Activated effector memory CD4-positive, alpha-beta T cell treated with Interleukin-2 at 50 U/mL for 16 hours (primary cell): ENCODE results near the gene SOX2.

ENCODE experiments used
- DNase-seq: peaks from one replicate; pipeline ENCODE4 v3.0.0-alpha.2; 2020

The SOX2 gene

DNA sequence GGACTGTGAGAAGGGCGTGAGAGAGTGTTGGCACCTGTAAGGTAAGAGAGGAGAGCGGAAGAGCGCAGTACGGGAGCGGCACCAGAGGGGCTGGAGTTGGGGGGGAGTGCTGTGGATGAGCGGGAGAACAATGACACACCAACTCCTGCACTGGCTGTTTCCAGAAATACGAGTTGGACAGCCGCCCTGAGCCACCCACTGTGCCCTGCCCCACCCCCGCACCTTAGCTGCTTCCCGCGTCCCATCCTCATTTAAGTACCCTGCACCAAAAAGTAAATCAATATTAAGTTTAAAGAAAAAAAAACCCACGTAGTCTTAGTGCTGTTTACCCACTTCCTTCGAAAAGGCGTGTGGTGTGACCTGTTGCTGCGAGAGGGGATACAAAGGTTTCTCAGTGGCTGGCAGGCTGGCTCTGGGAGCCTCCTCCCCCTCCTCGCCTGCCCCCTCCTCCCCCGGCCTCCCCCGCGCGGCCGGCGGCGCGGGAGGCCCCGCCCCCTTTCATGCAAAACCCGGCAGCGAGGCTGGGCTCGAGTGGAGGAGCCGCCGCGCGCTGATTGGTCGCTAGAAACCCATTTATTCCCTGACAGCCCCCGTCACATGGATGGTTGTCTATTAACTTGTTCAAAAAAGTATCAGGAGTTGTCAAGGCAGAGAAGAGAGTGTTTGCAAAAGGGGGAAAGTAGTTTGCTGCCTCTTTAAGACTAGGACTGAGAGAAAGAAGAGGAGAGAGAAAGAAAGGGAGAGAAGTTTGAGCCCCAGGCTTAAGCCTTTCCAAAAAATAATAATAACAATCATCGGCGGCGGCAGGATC, at the start of gene SOX2:
TSS of gene SOX2 (plus strand) at position 601 of the 811 bp plus-strand sequence. CDS start 436 bp downstream, outside the sequence.
- no peak for DNase-seq

DNA sequence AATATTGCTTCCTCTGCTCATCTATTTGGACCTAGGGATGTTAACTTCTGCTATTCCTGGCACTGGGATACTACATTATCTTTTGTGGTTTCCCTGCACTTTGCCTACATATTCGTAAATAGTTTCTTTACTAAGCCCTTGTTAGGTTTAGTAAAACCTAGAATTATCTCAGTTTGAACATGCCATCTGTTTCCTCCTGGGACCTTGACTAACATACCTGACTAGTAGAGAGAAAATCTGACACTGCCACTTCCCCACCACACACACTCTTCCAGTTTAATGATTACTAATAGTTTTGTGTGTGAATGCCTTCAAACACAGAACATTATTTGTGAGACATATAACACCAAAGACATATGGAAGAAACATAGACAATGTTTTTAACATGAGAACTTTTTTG, 28.2 kb upstream of the SOX2 start:
- DNase-seq = no peak

- DNase-seq = no peak
These were observed 24.5 kb upstream of the SOX2 start for GRCh38 chr3:181687190-181687589.

DNA sequence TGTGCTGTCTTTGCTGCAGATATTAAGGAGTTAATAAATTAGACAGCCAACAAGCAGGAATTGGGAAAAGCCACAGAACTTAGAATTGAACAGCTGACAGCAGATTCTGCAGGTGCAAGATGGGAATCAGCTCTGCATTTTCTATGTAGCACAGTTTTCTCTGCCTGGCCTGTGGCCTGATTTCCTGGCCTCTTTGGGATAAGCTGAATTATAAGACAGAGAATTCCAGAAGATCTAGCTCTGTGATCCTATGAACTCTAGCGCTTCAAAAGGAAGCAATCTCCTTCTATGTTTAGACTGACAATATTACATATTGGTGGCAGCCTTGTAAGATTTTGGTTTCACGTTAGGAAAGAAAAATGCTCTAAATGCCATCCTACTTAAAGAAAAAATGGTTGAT, 24.0 kb upstream of the SOX2 start:
- no peak for DNase-seq

GRCh38 chr3:181689546-181689945, 22.2 kb upstream of the SOX2 start:
- no peak for DNase-seq

DNA sequence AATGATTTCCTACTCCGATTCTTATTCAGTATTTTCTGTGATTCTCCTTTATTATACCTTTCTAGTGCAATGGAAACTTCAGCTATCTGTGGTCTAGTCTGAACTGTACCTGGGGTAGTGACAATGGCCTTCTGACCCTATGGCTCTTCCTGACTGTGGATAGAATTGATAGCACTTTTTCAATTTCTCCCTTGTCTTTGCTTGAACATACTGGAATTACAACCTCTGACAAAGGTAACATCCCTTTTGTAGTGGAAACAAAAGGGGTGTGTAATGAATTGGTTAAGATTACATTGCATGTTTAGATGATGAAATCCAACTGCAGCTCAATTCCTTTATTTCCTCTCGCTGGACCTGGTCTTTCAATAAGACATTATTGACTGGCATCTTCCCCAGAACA, 21.0 kb upstream of the SOX2 start:
- no peak for DNase-seq

GRCh38 chr3:181691901-181692300, 19.8 kb upstream of the SOX2 start:
- DNase-seq = no peak

GRCh38 chr3:181692311-181693145, 19.2 kb upstream of the SOX2 start:
- no peak for DNase-seq

DNA sequence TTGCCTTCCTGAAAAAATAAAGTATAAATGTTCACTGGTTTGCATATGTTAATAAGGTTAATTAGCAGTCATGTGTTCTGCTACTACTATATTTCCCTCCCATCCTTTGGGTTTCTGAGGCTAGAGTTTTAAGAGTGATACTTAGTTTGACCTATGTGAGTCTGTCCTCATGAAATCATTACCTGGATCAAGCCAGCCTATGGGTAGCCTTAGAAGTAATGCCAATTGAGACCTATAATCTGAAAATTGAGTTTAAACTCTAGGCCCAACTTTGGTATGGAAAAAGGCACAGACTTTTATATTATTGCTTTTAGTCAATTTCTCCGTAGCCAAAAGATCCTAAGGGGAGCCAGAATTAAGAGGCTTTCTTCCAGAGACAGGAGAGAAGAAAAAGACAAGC, 18.4 kb upstream of the SOX2 start:
- no peak for DNase-seq

GRCh38 chr3:181694805-181695660, 16.7 kb upstream of the SOX2 start:
- no peak for DNase-seq

DNA sequence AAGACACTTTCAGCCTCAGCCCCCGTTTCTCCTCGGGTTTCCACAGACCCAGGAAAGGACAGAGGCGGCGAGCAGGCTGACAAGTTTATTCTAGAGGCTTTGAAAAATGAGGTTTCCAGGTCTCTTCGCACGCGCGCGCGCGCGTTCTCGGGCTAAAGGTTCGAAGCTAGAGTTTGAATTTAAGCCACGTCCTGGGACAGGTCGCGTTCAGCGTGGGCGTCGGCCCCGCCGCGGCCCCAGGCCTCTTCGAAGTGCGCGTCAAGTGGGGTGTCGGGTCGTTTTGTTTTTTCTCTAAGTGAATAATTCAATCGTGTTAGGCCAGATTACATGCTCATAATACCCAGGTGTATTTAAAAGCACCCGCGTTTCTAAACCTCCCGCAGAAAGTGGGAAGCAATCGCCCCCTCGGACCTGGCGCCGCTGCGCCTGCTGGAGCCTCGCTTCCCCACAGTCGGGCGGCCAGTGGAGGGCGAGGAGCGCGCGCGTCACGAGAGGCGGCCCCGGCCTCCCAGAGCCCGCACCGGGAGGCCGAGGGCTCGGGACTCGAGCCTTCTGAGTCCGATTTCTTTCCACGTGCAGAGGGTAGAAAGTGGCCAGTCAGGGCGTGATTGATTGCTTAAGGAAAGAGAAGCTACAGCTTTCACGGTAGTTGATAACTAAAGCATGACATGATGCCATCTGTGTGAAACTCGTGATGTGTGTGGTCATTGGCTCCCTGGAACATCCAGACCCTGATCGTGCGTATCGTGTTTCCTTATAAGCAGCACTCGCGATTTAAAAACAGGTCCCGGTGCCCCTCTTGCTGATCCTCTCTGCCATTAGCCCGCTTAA, 15.8 kb upstream of the SOX2 start:
- DNase-seq = no peak

- DNase-seq = no peak
These were observed 15.0 kb upstream of the SOX2 start for GRCh38 chr3:181696626-181697230.

DNA sequence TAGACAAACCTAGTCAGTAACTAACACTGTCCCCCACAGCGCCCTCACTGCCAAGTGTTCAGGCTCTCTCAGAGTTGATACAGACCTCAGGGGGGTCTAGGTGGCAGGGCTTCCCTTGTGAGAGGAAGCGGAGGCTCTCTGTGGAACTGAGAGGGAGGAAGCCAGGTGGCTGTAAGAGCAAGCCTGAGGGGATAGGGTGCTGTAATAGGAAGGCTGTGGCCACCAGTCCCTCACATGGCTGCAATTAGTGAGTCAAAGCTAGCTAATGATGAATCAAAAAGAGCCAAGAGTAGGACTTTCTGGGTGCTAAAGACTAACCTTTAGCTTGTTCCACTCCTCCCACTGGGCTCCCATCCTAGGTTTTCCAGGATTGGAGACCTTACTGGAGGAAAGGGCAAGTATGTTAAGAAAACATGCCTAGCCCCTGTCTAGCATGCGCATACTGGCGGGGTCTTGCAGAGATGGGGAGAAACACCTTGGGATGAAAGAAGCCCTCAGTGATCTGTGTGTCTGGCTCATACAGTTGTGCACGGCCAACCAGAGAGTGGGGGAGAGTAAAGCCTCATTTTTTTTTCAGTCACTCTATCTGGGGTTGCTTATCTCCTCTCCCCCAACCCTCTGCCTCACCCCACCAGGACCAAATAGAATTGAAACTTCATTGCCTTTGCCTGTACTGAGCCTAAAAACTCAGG, 13.3 kb upstream of the SOX2 start:
- no peak for DNase-seq

DNA sequence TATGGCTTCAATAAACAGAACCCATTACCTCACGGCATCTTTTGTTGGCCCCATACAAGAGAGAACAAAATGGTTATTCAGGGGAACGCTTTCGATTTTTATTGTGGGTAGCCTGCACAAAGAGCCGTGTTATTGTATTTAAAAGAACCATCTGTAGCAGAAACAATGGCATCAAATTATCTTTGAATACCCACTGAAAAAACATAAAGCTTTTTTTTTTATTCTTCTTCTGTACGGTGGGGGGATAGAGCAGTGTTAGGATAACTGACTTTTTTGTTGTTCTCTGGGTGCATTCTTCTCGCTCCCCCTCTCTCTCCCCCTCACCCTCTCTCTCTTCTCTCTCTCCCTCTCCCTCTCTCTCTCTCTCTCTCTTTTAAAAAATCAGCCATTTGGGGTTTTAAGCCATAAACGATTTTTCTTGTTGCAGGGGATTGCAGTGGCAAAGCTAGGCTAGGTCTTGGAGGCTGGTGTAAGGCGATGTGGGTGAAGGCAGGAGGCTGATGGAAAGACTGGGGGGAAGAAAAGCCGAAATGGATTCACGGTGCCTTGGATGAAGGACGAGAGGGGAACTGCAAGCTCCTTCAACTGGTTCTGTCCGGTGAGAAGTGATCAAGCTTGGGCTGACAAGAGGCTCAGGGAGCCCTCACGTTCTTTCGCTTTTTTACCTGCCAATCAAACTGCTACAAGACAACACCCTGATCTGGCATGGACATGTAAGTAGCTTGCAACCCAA, 12.4 kb upstream of the SOX2 start:
- no peak for DNase-seq

DNA sequence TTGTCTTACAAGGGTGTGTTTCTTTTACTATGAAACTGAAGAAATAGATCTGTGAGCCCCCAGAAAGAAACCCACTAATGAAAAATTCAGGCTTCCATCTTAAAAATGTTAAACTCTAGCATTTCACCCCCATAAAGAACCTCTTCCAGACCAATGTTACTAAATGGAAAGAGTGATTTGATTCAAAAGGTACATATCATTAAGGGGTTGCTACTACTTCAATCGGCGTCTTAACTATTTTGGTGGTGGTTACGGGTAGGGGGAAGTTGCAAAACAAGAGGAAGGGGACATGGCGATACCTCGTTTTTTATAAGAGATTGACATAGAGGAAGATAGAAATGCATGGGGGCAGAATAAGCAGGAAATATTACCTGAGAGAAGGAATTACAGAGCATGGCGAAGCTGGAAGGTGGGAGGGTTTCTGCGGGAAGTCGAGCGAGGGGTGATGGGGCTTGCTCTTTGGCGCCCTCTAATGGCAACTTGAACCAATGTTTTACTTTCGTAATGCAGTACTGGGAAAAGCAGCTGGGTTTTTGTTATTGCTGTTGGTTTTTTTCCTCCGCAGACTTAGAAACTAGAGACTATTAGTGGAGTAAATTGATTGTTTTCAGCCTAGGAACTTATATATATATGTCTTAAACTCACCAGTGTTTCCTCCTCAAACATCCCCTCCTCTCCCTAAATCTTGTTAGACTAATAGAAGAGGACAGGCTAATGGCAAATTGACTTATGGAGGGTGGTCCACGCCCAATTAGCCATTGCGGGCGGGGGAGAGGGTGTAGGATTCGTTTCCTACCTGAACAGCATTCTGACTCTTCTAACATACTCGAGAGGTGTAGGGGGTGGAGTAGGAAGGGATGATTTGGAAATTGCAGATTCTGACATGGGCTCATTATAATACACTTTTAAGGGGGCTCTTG, 11.3 kb upstream of the SOX2 start:
- DNase-seq = no peak

DNA sequence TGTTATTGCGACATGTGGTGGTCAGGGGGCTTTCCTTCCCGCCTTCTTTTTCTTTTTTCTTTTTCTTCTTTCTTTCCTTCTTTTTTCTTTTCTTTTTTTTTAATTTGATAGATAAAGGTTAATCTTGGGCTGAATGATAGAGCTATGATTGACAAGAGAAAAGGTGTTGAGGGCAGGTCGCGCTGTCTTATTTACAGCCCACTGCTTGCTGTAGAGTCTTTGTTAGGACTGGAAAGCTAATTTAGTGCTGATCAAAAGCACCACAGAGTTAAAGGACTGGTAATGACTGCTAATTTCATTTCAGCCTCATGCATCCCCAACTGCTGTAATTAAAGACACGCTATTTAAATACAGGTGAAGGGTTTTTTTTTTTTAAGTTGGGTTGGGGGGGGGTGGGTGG, 10.6 kb upstream of the SOX2 start:
- no peak for DNase-seq

- no peak for DNase-seq
These were observed 7.9 kb upstream of the SOX2 start for GRCh38 chr3:181703601-181704420.

DNA sequence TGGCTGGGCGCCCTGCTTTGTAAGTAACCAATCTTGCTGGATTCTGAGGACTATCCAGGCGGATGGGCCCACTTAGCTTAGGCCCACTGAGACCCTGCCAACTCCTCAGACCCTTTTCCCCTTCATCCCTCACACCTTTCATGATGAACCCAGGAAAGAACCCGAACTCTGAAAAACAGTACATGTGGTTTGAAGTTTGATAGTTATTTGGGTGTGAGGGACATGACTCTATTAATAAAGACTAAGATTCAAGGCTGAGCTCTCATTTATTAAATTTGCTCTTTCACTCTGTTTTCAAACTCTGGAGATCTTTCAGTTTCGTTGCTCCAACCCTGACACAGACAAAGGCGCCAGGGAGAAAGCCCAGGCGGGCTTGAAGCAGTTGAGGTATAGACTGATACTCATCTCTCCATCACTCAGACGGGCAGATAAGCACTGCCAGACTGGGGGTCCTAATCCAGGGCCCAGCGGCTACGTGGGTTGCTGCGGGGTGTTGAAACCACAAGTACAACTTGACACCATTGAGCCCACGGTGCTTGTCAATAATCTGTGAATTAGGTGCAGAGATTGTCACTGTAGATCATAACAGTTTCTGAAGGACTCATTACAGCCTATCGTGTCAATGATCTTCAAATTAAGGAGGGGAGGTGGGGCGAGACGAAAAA, 7.2 kb upstream of the SOX2 start:
- DNase-seq = no peak
